Neural cell (in vitro differentiated cells): ENCODE data around the gene IGF2BP2.

ENCODE experiments used
- EZH2 ChIP-seq: fragments of 200-600, 300-800 bp; shearing (Covaris generic), sonication (generic); IDR thresholded peaks from 2 replicates; pipeline ENCODE4 v1.6.1; 2014; ENCODE audit warnings: antibody characterized with exemption, low read length, borderline replicate concordance, mild to moderate bottlenecking; ENCODE audit not compliant: insufficient read depth, poor library complexity, severe bottlenecking
- MXI1 ChIP-seq: fragments of 450-650 bp; conservative IDR thresholded peaks from 2 replicates; pipeline ENCODE4 v1.6.1; 2014; ENCODE audit warnings: antibody characterized with exemption, mild to moderate bottlenecking; ENCODE audit not compliant: poor library complexity, severe bottlenecking
- POLR2AphosphoS5 ChIP-seq: IDR thresholded peaks from 2 replicates; pipeline ENCODE4 v1.6.1; 2012
- TF ChIP-seq, protein P1 (sequence below): fragments of 450-650 bp; IDR thresholded peaks from 2 replicates; pipeline ENCODE4 v1.5.1; 2014; ENCODE audit warnings: antibody characterized with exemption, mild to moderate bottlenecking, moderate library complexity; ENCODE audit not compliant: poor library complexity, severe bottlenecking
- TF ChIP-seq, protein P2 (sequence below): IDR thresholded peaks from 2 replicates; pipeline ENCODE4 v1.6.1; 2012; ENCODE audit warnings: borderline replicate concordance

DNA sequence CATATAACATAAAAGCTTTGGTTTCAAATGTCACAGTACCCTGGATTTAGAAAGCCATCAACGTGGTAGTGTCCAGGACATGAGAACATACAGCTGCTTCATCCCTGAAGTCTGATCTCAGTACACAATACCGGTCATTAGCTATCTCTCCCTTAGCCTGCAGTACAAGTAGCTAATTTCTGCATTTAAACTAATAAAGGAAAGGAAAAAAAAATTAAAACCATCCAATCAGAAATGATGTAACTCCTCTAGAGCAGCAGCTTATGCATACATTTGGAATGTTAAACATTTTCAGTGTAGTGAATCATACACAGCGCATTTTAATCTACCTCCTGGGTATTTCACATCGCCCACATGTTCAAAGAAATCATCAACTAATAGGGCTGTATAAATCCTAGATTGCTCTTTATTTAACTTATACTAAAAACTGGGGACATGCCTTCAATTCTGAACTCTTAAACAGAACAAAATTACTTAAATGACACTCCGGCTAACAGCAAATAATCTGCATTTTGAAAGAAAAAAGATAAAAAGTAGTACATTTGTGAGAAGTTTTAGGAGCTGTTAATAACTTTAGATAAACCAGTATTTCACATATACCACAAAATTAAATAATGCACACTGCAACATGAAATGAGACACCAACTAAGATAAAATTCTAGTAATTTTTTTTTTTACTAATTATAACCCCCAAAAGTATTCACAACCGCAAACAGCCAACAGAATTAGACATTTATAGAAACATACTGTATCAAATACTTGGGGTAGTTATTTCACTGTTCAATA, 3.7 kb downstream of the IGF2BP2 start:
- TF ChIP-seq, protein P1, sequence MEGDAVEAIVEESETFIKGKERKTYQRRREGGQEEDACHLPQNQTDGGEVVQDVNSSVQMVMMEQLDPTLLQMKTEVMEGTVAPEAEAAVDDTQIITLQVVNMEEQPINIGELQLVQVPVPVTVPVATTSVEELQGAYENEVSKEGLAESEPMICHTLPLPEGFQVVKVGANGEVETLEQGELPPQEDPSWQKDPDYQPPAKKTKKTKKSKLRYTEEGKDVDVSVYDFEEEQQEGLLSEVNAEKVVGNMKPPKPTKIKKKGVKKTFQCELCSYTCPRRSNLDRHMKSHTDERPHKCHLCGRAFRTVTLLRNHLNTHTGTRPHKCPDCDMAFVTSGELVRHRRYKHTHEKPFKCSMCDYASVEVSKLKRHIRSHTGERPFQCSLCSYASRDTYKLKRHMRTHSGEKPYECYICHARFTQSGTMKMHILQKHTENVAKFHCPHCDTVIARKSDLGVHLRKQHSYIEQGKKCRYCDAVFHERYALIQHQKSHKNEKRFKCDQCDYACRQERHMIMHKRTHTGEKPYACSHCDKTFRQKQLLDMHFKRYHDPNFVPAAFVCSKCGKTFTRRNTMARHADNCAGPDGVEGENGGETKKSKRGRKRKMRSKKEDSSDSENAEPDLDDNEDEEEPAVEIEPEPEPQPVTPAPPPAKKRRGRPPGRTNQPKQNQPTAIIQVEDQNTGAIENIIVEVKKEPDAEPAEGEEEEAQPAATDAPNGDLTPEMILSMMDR, result no peak
- TF ChIP-seq, protein P2, sequence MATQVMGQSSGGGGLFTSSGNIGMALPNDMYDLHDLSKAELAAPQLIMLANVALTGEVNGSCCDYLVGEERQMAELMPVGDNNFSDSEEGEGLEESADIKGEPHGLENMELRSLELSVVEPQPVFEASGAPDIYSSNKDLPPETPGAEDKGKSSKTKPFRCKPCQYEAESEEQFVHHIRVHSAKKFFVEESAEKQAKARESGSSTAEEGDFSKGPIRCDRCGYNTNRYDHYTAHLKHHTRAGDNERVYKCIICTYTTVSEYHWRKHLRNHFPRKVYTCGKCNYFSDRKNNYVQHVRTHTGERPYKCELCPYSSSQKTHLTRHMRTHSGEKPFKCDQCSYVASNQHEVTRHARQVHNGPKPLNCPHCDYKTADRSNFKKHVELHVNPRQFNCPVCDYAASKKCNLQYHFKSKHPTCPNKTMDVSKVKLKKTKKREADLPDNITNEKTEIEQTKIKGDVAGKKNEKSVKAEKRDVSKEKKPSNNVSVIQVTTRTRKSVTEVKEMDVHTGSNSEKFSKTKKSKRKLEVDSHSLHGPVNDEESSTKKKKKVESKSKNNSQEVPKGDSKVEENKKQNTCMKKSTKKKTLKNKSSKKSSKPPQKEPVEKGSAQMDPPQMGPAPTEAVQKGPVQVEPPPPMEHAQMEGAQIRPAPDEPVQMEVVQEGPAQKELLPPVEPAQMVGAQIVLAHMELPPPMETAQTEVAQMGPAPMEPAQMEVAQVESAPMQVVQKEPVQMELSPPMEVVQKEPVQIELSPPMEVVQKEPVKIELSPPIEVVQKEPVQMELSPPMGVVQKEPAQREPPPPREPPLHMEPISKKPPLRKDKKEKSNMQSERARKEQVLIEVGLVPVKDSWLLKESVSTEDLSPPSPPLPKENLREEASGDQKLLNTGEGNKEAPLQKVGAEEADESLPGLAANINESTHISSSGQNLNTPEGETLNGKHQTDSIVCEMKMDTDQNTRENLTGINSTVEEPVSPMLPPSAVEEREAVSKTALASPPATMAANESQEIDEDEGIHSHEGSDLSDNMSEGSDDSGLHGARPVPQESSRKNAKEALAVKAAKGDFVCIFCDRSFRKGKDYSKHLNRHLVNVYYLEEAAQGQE, result no peak
- TF ChIP-seq POLR2AphosphoS5, result no peak
- TF ChIP-seq EZH2, result no peak
- TF ChIP-seq MXI1, result no peak
